HG03432 (cell line): ENCODE data around the gene ACR.

ENCODE experiments used
- ATAC-seq: cut with Tn5 transposase; IDR thresholded peaks from one replicate; pipeline ENCODE4 v1.9.1; 2021; ENCODE audit warnings: mild to moderate bottlenecking, moderate library complexity; ENCODE audit not compliant: unreplicated experiment

ACR gene

GRCh38 chr22:50737728-50738648 lies at the start of gene ACR:
Gene ACR, plus strand, starts transcription at chr22:50738204. Its CDS starts 32 bp downstream, at chr22:50738236.
- ATAC-seq: no peak

DNA sequence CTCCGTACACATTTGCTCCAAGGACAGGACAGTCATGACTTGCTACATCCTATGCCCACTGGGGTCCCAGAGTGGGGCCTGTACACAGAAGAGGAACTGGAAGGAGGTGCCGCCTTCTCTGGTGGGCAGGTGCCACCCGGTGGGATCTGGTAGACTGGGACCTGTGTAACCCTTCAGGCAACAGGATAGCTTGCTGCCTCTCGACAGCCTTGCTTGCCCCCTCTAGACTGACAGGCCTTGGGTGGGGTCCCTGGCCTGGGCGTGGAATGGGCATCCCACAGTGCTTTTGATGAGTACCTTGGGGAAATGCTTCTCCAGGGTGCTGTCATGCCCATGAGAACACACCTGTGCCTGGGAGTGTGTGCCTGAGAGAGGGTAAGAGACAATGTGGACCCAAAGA lies 49.6 kb upstream of the ACR start:
- no peak for ATAC-seq

DNA sequence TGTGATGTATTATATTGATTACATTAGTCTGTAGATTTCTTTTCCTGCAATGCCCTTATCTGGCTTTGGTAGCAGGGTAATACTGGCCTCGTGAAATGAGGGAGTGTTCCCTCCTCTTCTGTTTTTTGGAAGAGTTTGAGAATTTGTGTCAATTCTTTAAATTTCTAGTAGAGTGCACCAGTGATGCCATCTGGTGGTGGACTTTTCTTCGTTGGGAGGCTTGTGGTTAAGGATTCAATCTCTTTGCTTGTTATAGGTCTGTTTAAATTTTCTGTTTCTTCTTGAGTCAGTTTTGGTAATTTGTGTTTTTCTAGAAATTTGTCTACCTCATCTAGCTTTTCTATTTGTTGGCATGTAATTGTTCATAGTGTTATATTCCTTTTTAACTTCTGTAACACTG lies 46.5 kb upstream of the ACR start:
- ATAC-seq: no peak

- no peak for ATAC-seq
Measured at GRCh38 chr22:50693462-50693861, 44.5 kb upstream of the ACR start.

DNA sequence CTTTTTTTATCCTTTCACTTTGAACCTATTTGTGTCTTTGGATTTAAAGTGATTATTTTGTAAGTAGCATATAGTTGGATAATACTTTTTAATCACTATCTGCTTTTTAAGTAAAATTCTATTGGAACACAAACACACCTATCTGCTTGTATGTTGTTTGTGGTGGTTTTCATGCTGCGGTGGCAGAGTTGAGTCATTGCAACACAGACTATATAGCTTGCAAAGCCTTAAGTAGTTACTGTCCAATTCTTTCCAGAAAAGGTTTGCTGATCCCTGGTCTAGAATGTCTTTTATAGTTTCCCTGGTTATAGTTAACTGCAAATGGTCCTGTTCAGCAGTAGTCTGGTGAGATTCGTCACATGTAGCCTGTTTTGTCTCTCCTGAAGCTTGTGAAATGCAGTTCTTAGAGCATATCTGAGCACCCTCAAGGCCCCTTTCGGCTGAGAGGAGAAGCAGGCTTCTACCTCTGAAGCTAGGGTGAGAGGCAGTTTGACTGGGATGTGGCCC lies 43.9 kb upstream of the ACR start:
- no peak for ATAC-seq

- no peak for ATAC-seq
Measured at GRCh38 chr22:50694766-50695420, 43.1 kb upstream of the ACR start.

DNA sequence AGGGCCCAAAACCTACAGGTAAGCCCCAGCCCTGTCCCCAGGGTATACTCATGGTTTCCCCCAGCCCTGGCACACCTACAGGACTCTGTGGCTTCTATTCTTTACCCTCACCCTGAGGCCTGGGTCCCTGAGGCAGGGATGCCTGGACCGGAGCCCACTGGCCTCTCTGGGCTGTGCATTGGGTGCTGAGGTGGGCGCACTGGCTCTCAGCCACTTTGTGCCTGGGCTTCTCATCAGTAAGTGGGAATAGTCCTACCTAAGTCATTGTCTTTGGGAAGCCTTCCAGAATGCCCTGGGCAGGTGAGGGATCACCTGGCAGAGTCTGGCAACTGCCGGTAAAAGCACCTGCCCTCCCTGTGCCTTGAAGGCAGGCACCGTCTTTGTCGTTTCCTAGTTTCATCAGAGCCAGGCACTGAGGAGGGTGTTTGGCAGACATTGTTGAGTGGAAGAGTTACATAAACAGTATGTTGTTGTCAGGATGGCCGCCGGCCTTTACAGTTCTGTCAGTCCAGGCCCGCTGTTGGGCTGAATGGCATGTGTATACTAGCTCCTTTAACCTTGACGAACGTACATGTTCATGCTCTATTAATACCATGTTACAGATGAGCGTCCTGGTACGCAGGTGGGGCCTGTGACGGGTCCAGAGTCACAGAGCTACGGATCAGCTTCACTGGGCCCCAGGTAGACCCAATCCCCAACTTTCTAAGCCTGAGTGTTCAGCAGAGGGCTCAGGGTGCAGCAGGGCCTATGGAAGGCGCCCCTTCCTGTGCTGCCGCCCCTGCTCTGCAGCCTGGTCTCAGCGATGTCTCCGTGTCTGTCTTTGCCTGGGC lies 42.4 kb upstream of the ACR start:
- ATAC-seq: no peak

- ATAC-seq: no peak
Measured at GRCh38 chr22:50696251-50696798, 41.7 kb upstream of the ACR start.

- no peak for ATAC-seq
Measured at GRCh38 chr22:50696799-50697561, 41.0 kb upstream of the ACR start.

DNA sequence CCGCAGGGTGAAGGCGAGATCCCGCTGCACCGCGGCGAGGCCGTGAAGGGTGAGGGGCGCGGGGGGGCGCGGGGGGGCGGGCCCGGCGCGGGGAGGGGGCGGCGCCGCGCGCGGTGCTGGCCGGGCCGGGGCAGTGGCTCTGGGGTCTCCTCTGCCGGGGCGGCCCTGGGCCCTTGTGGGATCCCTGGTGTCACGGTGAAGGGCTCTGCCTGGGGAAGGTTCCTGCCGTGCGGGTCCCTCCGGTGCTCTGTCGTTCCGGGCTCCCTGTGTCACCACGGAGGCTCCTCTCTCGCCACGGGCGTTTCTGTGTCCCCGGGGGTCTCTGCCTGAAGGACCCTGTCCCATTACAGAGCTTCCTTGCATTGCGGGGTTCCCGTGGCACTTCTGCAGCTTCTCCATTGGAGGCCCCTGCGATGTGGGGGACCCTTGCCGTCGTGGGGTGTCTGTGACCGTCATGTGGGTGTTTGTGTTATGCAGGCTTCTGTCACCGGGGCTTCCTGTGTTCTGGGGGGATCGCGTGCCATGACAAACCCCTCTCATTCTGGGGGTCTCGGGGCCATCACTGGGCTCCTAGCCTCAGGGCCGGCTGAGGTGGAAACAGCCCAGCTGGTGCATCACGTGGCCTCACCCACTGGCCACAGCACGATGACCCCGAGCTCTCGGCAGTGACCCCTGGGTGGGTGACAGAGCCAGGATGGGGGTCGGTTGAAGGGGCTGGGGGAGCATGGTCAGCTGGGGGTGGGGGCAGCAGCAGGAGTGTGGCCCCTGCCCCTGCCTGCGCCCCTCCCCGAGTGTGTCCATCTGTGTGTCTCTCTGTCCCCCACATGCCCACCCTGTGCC lies 40.1 kb upstream of the ACR start:
- no peak for ATAC-seq

DNA sequence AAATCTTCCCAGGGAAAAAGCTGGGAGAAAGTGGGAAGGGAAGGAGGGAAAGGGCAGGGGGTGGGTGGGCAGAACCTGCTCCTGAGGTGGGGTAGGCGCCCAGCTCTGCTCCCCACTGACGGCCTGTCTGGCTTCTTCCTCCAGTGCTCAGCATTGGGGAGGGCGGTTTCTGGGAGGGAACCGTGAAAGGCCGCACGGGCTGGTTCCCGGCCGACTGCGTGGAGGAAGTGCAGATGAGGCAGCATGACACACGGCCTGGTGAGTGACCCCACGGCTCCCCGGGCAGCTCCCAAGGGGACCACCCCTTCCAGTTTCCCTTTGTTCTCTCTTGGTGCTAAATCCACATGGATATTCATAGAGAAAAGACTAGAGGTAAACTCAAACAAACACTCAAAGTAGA lies 39.5 kb upstream of the ACR start:
- no peak for ATAC-seq

- ATAC-seq: no peak
Measured at GRCh38 chr22:50699001-50699755, 38.8 kb upstream of the ACR start.

GRCh38 chr22:50699756-50700386 lies 38.1 kb upstream of the ACR start:
- ATAC-seq: no peak

- no peak for ATAC-seq
Measured at GRCh38 chr22:50700387-50701075, 37.5 kb upstream of the ACR start.

DNA sequence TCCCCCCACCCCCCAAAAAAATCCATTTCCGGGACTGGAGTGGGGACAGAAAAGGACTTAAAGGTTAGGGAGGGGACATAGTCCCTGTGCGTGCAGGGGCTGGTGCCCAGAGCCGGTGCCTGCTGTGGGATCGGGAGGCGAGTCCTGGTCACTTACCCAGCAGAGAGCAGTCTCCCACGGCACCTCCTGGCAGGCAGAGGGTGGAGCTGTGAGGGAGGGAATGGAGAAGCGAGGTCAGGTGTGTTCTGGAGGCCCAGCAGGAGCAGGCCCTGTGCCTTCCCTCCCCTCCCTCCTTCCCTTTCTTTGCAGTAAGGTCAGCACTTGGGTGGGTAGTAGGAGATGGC lies 37.0 kb upstream of the ACR start:
- ATAC-seq: no peak

- ATAC-seq: no peak
Measured at GRCh38 chr22:50701428-50702154, 36.4 kb upstream of the ACR start.

DNA sequence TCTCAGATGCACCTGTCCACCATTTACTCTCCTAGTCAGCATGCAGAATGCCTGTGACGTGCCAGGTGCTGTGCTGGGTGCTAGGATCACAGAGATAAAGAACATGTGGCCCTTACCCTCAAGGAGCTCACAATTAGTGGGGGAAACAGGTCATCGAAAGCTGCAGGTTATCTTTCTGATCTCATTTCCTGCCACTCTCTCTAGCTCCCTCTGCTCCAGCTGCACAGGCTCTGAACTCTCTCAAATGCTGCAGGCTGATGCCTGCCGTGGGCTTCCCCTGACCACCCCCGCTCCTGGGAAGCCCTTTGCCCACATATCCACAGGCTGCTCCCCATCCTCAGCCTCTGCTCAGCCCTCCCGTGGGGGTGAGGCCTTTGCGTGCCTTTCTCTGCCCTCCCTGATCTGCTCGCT lies 35.7 kb upstream of the ACR start:
- no peak for ATAC-seq
